Measurements from ENCODE around the gene RAET1G. TPM values are rescaled to one million over a fixed set of nuclear protein-coding genes. Genes with fewer than 3 reads are reported as not detected.

The RAET1G gene
- total and polyA plus RNA-seq, 2 donors (not counting 1 experiment from before 2014, with no cell fraction given) = not detected

- H3K4me3 ChIP-seq (ENCODE audit: control extremely low read depth in 1 of 5, extremely low read depth in 1 of 5, insufficient read depth in 1 of 5, low read depth in 2 of 5, low read length in 4 of 5) = no peak overlapping the region
- H2AFZ ChIP-seq (ENCODE audit: insufficient read depth, low read depth, low read length, poor library complexity, severe bottlenecking) = peak overlapping the region; percentile 46
- H3K27me3 ChIP-seq (replicated peaks in 1 of 4; ENCODE audit: control extremely low read depth in 1 of 4, control insufficient read depth in 3 of 4, insufficient read depth in 4 of 4, low read length in 3 of 4) = peaks cover 0 to 71% (median 61%) of the 10 kb centered on the region in 4 experiments
- TF ChIP-seq EZH2 (IDR thresholded peaks at IDR 0.05; ENCODE audit: borderline replicate concordance, insufficient read depth, low read depth, low read length, poor library complexity, severe bottlenecking) = no peak
- peak; percentile 71 for TF ChIP-seq CTCF (IDR thresholded peaks at IDR 0.05)
- DNase-seq (peak; percentile 71), ATAC-seq (ENCODE audit: low read depth) (peak; percentile 57)
- H3K4me1 ChIP-seq (ENCODE audit: control insufficient read depth in 2 of 2, insufficient read depth in 2 of 2, low read length in 2 of 2) = peaks cover 29 to 37% of the 10 kb centered on the region in 2 donors
- Mint-ChIP-seq H3K27me3 (peaks cover 86% of the 10 kb centered on the region), H3K27ac (no peak overlapping the region), H3K9me3 (ENCODE audit: insufficient read depth) (no peaks in the 10 kb centered on the region), H3K4me1 (peaks cover 36% of the 10 kb centered on the region), H3K4me3 (peak overlapping the region; percentile 23)
- no peaks in the 10 kb centered on the region for H3K79me2 ChIP-seq (ENCODE audit: control insufficient read depth, insufficient read depth, low read length)
- ChIA-PET POLR2A (no interaction called here), CTCF (interaction anchor here (0.7 kb wide), 1 partner anchor 94 kb away, joined by 3 read pairs; no protein-coding TSS in a partner anchor)
- H4K20me1 ChIP-seq (ENCODE audit: control insufficient read depth, insufficient read depth, low read length, poor library complexity, severe bottlenecking) = no peaks in the 10 kb centered on the region
- 7% methylated on average over 21 of the region's 31 CpGs for WGBS (ENCODE audit: insufficient coverage)
- H3K36me3 ChIP-seq (replicated peaks in 1 of 2; ENCODE audit: control extremely low read depth in 1 of 2, control insufficient read depth in 1 of 2, extremely low read depth in 1 of 2, insufficient read depth in 2 of 2, low read length in 1 of 2) = no peaks in the 10 kb centered on the region
- H3K4me2 ChIP-seq (replicated peaks; ENCODE audit: low read depth, low read length, poor library complexity, severe bottlenecking) = peak overlapping the region; percentile 60
- no peak overlapping the region for H3K27ac ChIP-seq (ENCODE audit: low read length in 2 of 2)
- peaks cover 0 to 34% (median 0%) of the 10 kb centered on the region in 3 donors for H3K9me3 ChIP-seq (ENCODE audit: control extremely low read depth in 1 of 3, control insufficient read depth in 2 of 3, insufficient read depth in 1 of 3, low read length in 2 of 3)
- H3K9ac ChIP-seq (ENCODE audit: low read length) = no peak overlapping the region
- intact Hi-C loops (cut with micrococcal nuclease) = loop anchor here (1.0 kb wide), 2 partner anchors 92 to 202 kb away; no protein-coding TSS in a partner anchor
Observed at GRCh38 chr6:149925974-149926777, 3.3 kb upstream of the RAET1G start.

Measured in B cell (primary cell).